Measurements from ENCODE around the gene TMEM39B. TPM values are rescaled to one million over a fixed set of nuclear protein-coding genes. Genes with fewer than 3 reads are reported as not detected.
"Not testable (repeated sequence)": the region's sequence is repeated elsewhere in the genome, so short reads cannot be mapped to it uniquely, and the experiment has no call there.

TMEM39B gene
- total RNA-seq, 1 experiment from 2014 or later: 22.8 TPM

- no peak for TF ChIP-seq CBX3 (IDR thresholded peaks at IDR 0.05; ENCODE audit: low read depth)
- no peak for TF ChIP-seq EZH2 (IDR thresholded peaks at IDR 0.05)
- no peak for TF ChIP-seq EZH2phosphoT487 (IDR thresholded peaks at IDR 0.05; ENCODE audit: borderline replicate concordance)
- no peak for TF ChIP-seq CEBPB (IDR thresholded peaks at IDR 0.05; ENCODE audit: low read depth)
- ChIA-PET CTCF (interaction anchor here (1.1 to 1.4 kb wide), 2 partner anchors 9 to 16 kb away, joined by 3 to 4 read pairs; no protein-coding TSS in a partner anchor), POLR2A (no interaction called here), RAD21 (ENCODE audit: low non-redundant PET in 1 of 2, low total read pairs in 2 of 2, uncharacterized antibody in 2 of 2, unreplicated experiment in 2 of 2) (no interaction called here)
- no peak overlapping the region for H3K27ac ChIP-seq (ENCODE audit: low read depth, low read length)
- no peaks in the 10 kb centered on the region; the same call in 1 of the 2 replicates for H4K20me1 ChIP-seq (ENCODE audit: insufficient read depth)
- H3K9me3 ChIP-seq (ENCODE audit: control insufficient read depth in 1 of 2, insufficient read depth in 1 of 2, low read depth in 1 of 2, low read length in 2 of 2): no peaks in the 10 kb centered on the region
- no TSS peak for BruUV-seq (replicated peaks)
- H3K36me3 ChIP-seq (ENCODE audit: control insufficient read depth in 1 of 2, insufficient read depth in 2 of 2, low read length in 2 of 2): peaks cover 0 to 2% of the 10 kb centered on the region in 2 experiments; a peak in 1 of 4 replicates
- intact Hi-C loops (cut with micrococcal nuclease): loop anchor here (5.0 kb wide), 1 partner anchor 66 kb away; the partner anchor contains the start of gene TXLNA
- no peak overlapping the region for H3K9ac ChIP-seq (ENCODE audit: low read length)
- no peak overlapping the region for H2AFZ ChIP-seq (ENCODE audit: low read depth, low read length, poor library complexity, severe bottlenecking)
- no peak for ATAC-seq
- H3K4me3 ChIP-seq (replicated peaks in 1 of 2; ENCODE audit: low read depth in 1 of 2, low read length in 2 of 2): no peak overlapping the region
- no peak for DNase-seq (ENCODE audit: low read depth, low spot score)
- no peaks in the 10 kb centered on the region for H3K27me3 ChIP-seq (ENCODE audit: insufficient read depth, low read length)
- H3K79me2 ChIP-seq (ENCODE audit: insufficient read depth, low read length): peaks cover 89% of the 10 kb centered on the region
- H3K4me1 ChIP-seq (ENCODE audit: control insufficient read depth in 1 of 2, insufficient read depth in 2 of 2, low read length in 2 of 2): peaks cover 31 to 60% of the 10 kb centered on the region in 2 experiments
- H3K9me2 ChIP-seq (ENCODE audit: insufficient read depth): no peaks in the 10 kb centered on the region
- no peak overlapping the region; the same call in 1 of the 2 replicates for H3K4me2 ChIP-seq (ENCODE audit: low read length)
These were observed 39.0 kb downstream of the TMEM39B start for GRCh38 chr1:32111789-32112188.

DNA sequence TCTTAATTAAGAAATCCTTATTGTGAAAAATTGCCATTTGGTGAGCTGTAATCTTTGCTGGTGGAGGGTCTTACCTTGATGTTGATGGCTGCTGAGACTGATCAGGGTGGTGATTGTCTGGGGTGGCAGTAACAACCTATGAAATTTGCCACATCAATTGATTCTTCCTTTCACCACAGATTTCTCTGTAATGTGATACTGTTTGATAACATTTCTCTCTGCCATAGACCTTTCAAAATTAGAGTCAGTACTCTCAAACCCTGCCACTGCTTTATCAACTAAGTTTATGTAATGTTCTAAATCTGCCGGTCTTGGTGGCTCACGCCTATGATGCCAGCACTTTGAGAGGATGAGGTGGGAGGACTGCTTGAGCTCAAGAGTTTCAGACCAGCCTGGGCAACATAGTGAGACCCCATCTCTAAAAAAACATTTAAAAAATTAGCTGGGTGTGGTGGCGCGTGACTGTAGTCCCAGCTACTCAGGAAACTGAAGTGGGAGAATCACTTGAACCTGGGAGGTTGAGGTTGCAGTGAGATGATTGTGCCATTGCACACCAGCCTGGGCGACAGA, 40.2 kb downstream of the TMEM39B start:
- TF ChIP-seq JUND (IDR thresholded peaks at IDR 0.05) (no peak), YY1 (IDR thresholded peaks at IDR 0.05; ENCODE audit: extremely low read depth, insufficient replicate concordance, low read depth, low read length) (no peak), CBX3 (IDR thresholded peaks at IDR 0.05; ENCODE audit: low read depth) (no peak), EZH2 (IDR thresholded peaks at IDR 0.05) (no peak), ZNF274 (IDR thresholded peaks at IDR 0.05; ENCODE audit: low read depth, low read length) (no peak)
- no peaks in the 10 kb centered on the region for H3K9me3 ChIP-seq (ENCODE audit: control insufficient read depth in 1 of 2, insufficient read depth in 1 of 2, low read depth in 1 of 2, low read length in 2 of 2)
- H3K9ac ChIP-seq (ENCODE audit: low read length): no peak overlapping the region
- no TSS peak for BruUV-seq (replicated peaks)
- no peak overlapping the region for H3K4me3 ChIP-seq (replicated peaks in 1 of 2; ENCODE audit: low read depth in 1 of 2, low read length in 2 of 2)
- ChIA-PET CTCF (interaction anchor here (1.1 kb wide), 1 partner anchor 15 kb away, joined by 4 read pairs; no protein-coding TSS in a partner anchor), POLR2A (no interaction called here), RAD21 (ENCODE audit: low non-redundant PET in 1 of 2, low total read pairs in 2 of 2, uncharacterized antibody in 2 of 2, unreplicated experiment in 2 of 2) (no interaction called here)
- H3K27me3 ChIP-seq (ENCODE audit: insufficient read depth, low read length): no peaks in the 10 kb centered on the region
- DNase-seq (ENCODE audit: low read depth, low spot score) (no peak), ATAC-seq (no peak)
- H4K20me1 ChIP-seq (ENCODE audit: insufficient read depth): no peaks in the 10 kb centered on the region; the same call in 1 of the 2 replicates
- H3K9me2 ChIP-seq (ENCODE audit: insufficient read depth): no peaks in the 10 kb centered on the region
- H3K36me3 ChIP-seq (ENCODE audit: control insufficient read depth in 1 of 2, insufficient read depth in 2 of 2, low read length in 2 of 2): peaks cover 0 to 2% of the 10 kb centered on the region in 2 experiments; a peak in 1 of 4 replicates
- no peak overlapping the region for H3K27ac ChIP-seq (ENCODE audit: low read depth, low read length)
- H2AFZ ChIP-seq (ENCODE audit: low read depth, low read length, poor library complexity, severe bottlenecking): no peak overlapping the region
- peaks cover 99% of the 10 kb centered on the region for H3K79me2 ChIP-seq (ENCODE audit: insufficient read depth, low read length)
- intact Hi-C loops (cut with micrococcal nuclease): loop anchor here (5.0 kb wide), 1 partner anchor 64 kb away; the partner anchor contains the start of gene TXLNA
- H3K4me1 ChIP-seq (ENCODE audit: control insufficient read depth in 1 of 2, insufficient read depth in 2 of 2, low read length in 2 of 2): peaks cover 28 to 57% of the 10 kb centered on the region in 2 experiments
- no peak overlapping the region for H3K4me2 ChIP-seq (ENCODE audit: low read length)

- BruUV-seq (replicated peaks); H4K20me1 ChIP-seq (ENCODE audit: insufficient read depth); RAD21 ChIA-PET (ENCODE audit: low non-redundant PET in 1 of 2, low total read pairs in 2 of 2, uncharacterized antibody in 2 of 2, unreplicated experiment in 2 of 2); H3K9me3 ChIP-seq (ENCODE audit: control insufficient read depth in 1 of 2, insufficient read depth in 1 of 2, low read depth in 1 of 2, low read length in 2 of 2); H3K4me3 ChIP-seq (replicated peaks in 1 of 2; ENCODE audit: low read depth in 1 of 2, low read length in 2 of 2); H2AFZ ChIP-seq (ENCODE audit: low read depth, low read length, poor library complexity, severe bottlenecking); ATAC-seq; POLR2A ChIA-PET; H3K27ac ChIP-seq (ENCODE audit: low read depth, low read length); H3K27me3 ChIP-seq (ENCODE audit: insufficient read depth, low read length); CTCF ChIA-PET; H3K9me2 ChIP-seq (ENCODE audit: insufficient read depth); H3K9ac ChIP-seq (ENCODE audit: low read length); DNase-seq (ENCODE audit: low read depth, low spot score); H3K36me3 ChIP-seq (ENCODE audit: control insufficient read depth in 1 of 2, insufficient read depth in 2 of 2, low read length in 2 of 2); H3K4me2 ChIP-seq (ENCODE audit: low read length): not testable (repeated sequence)
- Histone ChIP-seq H3K4me1 (ENCODE audit: control insufficient read depth in 1 of 2, insufficient read depth in 2 of 2, low read length in 2 of 2) (peaks cover 28 to 57% of the 10 kb centered on the region in 2 experiments), H3K79me2 (ENCODE audit: insufficient read depth, low read length) (peaks cover 99% of the 10 kb centered on the region)
- intact Hi-C loops (cut with micrococcal nuclease): loop anchor here (5.0 kb wide), 1 partner anchor 64 kb away; the partner anchor contains the start of gene TXLNA
These were observed 40.7 kb downstream of the TMEM39B start for GRCh38 chr1:32113436-32113835.

Data from HCT116 (cell line).